Thoracic aorta (tissue), 2 donors: Measurements from ENCODE around the gene HHIPL1. TPM values are rescaled to one million over a fixed set of nuclear protein-coding genes. Genes with fewer than 3 reads are reported as not detected.

Source experiments
- ATAC-seq: fragments of 150-250 bp; one replicate; pipeline ENCODE4 v1.8.0; 2017; ENCODE audit warnings: low read depth; ENCODE audit not compliant: insufficient number of reproducible peaks, low FRiP score
- DNase-seq: peaks from one replicate; pipeline ENCODE4 v3.0.0-alpha.2; 2020; ENCODE audit warnings: low spot score
- H3K27ac ChIP-seq, 2 donors: fragments of 200-600 bp; sonication (generic); 1 replicate in 1 of 2; 2 replicates in 1 of 2; pipeline ENCODE4 v1.5.1; 2016; ENCODE audit warnings: mild to moderate bottlenecking in 2 of 2, moderate library complexity in 2 of 2
- H3K27me3 ChIP-seq: fragments of 200-600 bp; sonication (generic); replicated peaks from 2 replicates; pipeline ENCODE4 v1.6.0; 2016; ENCODE audit warnings: mild to moderate bottlenecking; ENCODE audit not compliant: insufficient read depth
- H3K36me3 ChIP-seq: fragments of 200-600 bp; sonication (generic); one replicate; pipeline ENCODE4 v1.5.1; 2016
- H3K4me1 ChIP-seq, 2 donors: fragments of 200-600 bp; sonication (generic); 1 replicate in 1 of 2; 2 replicates in 1 of 2; pipeline versions ENCODE4 v1.5.1 to v1.6.0; 2016; ENCODE audit warnings: low read depth in 2 of 2, mild to moderate bottlenecking in 1 of 2; ENCODE audit not compliant: control insufficient read depth in 1 of 2
- H3K4me3 ChIP-seq: fragments of 200-600 bp; sonication (generic); 2 replicates; pipeline ENCODE4 v1.5.1; 2016; ENCODE audit warnings: mild to moderate bottlenecking
- H3K9me3 ChIP-seq: fragments of 200-600 bp; sonication (generic); 2 replicates; pipeline ENCODE4 v1.5.1; 2016
- total RNA-seq, 2 donors: library from RNA; depleted of rRNA; stranded (reverse); fragments of >200 nt; gene quantifications; one replicate each; pipeline versions ENCODE4 v1.1.0 to v1.2.3, GENCODE V29; 2016
- TF ChIP-seq, protein P1 (sequence below): fragments of 200-600 bp; sonication (generic); IDR thresholded peaks from one replicate; pipeline ENCODE4 v1.5.1; 2019; ENCODE audit warnings: antibody characterized with exemption

HHIPL1 gene
- total RNA-seq, 2 donors from 2014 or later = 2.1 to 10.0 TPM

DNA sequence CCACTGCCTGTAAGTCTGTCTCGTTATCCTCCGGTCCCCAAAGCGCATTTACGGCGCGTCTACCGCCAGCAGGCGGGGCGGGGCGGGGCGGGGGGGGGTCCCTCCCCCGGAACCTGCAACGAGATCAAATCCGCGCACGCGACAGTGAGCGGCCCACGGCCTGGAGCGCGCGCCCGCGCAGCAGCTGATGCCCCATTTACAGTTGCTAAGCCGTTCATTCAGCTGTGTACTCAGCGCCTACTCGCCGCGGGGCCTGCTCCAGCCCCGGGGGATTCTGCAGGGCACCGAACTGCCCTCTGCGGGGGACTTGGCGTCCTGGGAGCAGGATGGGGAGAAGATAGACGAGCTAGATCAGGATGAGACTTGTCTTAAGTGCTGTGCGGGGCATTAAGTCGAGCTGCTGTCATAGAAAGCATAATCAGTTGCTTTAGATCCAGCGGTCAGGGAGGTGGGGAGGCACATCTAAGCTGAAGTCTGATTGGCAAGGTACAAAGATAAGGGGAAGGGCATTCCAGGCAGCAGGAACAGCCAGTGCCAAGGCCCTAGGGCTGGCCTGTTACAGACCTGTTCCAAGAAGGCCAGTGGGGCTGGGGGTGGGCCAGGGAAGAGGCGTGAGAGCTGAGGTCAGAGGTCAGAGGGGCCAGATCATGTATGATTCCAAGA is 39.5 kb upstream of the HHIPL1 start:
- no peaks in the 10 kb centered on the region for H3K9me3 ChIP-seq
- H3K27me3 ChIP-seq = no peaks in the 10 kb centered on the region
- no peaks in the 10 kb centered on the region for H3K36me3 ChIP-seq
- DNase-seq (no peak), ATAC-seq (no peak)
- H3K27ac ChIP-seq = peak overlapping the region in 1 of 2 donors; percentile 83
- H3K4me3 ChIP-seq = peak overlapping the region; percentile 98
- TF ChIP-seq, protein P1, sequence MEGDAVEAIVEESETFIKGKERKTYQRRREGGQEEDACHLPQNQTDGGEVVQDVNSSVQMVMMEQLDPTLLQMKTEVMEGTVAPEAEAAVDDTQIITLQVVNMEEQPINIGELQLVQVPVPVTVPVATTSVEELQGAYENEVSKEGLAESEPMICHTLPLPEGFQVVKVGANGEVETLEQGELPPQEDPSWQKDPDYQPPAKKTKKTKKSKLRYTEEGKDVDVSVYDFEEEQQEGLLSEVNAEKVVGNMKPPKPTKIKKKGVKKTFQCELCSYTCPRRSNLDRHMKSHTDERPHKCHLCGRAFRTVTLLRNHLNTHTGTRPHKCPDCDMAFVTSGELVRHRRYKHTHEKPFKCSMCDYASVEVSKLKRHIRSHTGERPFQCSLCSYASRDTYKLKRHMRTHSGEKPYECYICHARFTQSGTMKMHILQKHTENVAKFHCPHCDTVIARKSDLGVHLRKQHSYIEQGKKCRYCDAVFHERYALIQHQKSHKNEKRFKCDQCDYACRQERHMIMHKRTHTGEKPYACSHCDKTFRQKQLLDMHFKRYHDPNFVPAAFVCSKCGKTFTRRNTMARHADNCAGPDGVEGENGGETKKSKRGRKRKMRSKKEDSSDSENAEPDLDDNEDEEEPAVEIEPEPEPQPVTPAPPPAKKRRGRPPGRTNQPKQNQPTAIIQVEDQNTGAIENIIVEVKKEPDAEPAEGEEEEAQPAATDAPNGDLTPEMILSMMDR = no peak
- peaks cover 0 to 27% of the 10 kb centered on the region in 2 donors for H3K4me1 ChIP-seq

DNA sequence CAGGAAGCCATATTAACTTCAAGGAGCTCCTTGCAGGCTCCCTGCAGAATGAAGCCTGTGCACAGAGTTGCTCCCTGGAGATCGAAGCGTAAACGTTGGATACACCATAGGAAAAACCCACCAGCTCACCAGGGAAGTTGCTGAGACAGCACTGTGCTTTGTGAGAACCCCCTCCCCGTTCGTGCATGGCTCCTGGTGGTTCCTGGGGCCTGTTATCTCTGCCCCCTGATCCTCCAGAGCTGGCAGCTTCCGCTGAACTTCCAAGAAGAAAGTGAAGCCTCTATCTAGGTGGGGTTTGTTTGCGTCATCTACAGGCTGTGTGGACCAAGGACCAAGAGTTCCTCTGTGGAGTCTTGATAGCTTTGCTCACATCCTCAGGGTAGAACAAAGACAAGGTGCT is 38.6 kb upstream of the HHIPL1 start:
- no peak overlapping the region for H3K4me3 ChIP-seq
- no peaks in the 10 kb centered on the region for H3K9me3 ChIP-seq
- H3K27me3 ChIP-seq = no peaks in the 10 kb centered on the region
- ATAC-seq = no peak
- peaks cover 0 to 24% of the 10 kb centered on the region in 2 donors for H3K4me1 ChIP-seq
- H3K36me3 ChIP-seq = no peaks in the 10 kb centered on the region
- DNase-seq = no peak
- TF ChIP-seq, protein P1 = no peak
- no peak overlapping the region for H3K27ac ChIP-seq

DNA sequence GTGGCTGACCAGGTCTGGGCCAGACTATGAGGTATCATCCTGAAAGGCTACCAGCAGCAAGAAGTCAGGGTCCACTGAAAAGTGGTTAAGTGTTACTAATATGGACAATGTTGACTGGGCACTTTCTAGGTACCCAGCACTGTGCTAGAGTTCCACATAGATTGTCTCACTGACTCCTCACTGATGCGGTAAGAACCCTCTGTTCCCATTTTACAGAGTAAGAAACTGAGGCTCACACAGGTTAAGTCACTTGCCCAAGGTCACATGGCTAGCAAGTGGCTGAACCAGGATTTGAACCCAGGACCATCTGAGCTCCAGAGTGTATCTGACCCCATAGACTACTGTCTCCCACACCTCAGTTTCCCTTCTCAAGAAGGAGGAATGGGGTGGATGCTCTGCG is 36.3 kb upstream of the HHIPL1 start:
- no peak for ATAC-seq
- H3K27me3 ChIP-seq = no peaks in the 10 kb centered on the region
- peaks cover 0 to 8% of the 10 kb centered on the region in 2 donors for H3K4me1 ChIP-seq
- no peak overlapping the region for H3K4me3 ChIP-seq
- no peak overlapping the region for H3K27ac ChIP-seq
- no peaks in the 10 kb centered on the region for H3K9me3 ChIP-seq
- no peaks in the 10 kb centered on the region for H3K36me3 ChIP-seq
- DNase-seq = no peak
- TF ChIP-seq, protein P1 = no peak

DNA sequence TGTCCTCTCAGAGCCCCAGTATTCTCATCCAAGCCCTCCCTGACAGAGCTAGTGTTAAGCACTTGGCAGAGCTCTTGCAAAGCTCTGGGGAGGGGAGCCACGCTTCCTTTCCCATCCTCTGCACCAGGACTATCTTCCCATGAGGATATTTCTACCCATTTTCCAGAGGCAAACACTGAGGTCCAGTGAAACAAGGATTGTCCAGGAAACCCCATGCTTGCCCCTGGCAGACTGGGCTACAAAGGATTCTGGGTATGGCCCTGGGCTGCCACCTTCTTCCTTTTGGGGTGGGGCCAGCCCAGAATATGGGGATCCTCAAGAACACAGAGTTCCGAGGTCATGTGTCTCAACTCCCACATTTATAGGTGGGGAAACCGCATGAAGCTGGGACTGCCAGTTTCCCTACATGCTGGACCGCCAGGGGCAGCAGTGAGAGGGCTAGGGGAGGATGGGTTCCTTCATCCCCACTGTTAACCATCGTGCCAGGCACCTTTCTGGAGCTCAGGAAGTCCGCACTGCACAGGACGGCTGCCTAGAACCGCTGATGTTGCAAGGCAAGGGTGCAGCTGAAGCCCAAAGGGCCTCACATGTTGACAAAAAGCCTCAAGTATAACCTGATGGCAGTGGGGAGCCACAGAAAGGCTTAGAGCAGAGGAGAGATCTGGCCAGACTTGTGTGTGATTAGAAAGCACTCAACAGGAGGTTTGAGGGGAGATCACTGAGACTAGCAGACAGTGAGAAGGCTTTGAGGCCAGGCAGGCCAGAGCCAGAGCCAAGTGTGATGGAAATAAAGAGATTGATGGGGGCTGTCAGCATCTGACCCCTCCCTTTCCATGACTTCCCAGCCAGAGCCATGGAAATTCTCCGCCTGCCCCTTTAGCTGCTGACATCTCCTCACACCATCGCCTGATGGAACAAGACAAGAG is 35.4 kb upstream of the HHIPL1 start:
- no peaks in the 10 kb centered on the region for H3K27me3 ChIP-seq
- TF ChIP-seq, protein P1 = no peak
- H3K9me3 ChIP-seq = no peaks in the 10 kb centered on the region
- no peaks in the 10 kb centered on the region for H3K36me3 ChIP-seq
- no peak for ATAC-seq
- H3K27ac ChIP-seq = no peak overlapping the region
- H3K4me3 ChIP-seq = no peak overlapping the region
- DNase-seq = no peak
- peaks cover 0 to 8% of the 10 kb centered on the region in 2 donors for H3K4me1 ChIP-seq

DNA sequence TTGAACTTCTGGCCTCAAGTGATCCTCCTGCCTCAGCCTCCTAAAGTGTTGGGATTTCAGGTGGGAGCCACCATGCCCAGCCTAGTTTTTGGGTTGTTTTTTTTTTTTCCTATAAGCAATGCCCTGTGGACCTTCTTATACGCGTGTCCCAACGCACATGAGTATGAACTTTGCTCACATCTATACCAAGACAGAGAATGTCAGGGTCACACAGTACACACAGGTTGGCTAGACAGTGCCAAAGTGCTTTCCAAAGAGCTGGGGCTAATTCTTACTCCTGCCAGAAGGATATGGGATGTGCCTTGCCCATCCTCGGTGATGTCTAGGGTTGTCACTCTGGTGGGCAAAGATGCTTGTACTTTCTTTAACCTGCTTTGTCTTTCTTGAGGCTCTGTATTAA is 33.3 kb upstream of the HHIPL1 start:
- no peak for DNase-seq
- Histone ChIP-seq H3K27me3 (no peaks in the 10 kb centered on the region), H3K4me3 (no peak overlapping the region), H3K9me3 (no peaks in the 10 kb centered on the region), H3K27ac (no peak overlapping the region), H3K36me3 (no peaks in the 10 kb centered on the region), H3K4me1 (no peaks in the 10 kb centered on the region)
- no peak for ATAC-seq
- TF ChIP-seq, protein P1 = no peak
